Measurements from ENCODE around the gene NAA20. TPM values are rescaled to one million over a fixed set of nuclear protein-coding genes. Genes with fewer than 3 reads are reported as not detected.
A peak's percentile ranks its signal among the peaks of the same experiment; 100 is the strongest.

NAA20 gene
- total and polyA plus RNA-seq, 9 of the 15 experiments (the other 6 are each of a cell fraction or from before 2014, with no cell fraction given): 51.4 to 361 (median 84.6) TPM

DNA sequence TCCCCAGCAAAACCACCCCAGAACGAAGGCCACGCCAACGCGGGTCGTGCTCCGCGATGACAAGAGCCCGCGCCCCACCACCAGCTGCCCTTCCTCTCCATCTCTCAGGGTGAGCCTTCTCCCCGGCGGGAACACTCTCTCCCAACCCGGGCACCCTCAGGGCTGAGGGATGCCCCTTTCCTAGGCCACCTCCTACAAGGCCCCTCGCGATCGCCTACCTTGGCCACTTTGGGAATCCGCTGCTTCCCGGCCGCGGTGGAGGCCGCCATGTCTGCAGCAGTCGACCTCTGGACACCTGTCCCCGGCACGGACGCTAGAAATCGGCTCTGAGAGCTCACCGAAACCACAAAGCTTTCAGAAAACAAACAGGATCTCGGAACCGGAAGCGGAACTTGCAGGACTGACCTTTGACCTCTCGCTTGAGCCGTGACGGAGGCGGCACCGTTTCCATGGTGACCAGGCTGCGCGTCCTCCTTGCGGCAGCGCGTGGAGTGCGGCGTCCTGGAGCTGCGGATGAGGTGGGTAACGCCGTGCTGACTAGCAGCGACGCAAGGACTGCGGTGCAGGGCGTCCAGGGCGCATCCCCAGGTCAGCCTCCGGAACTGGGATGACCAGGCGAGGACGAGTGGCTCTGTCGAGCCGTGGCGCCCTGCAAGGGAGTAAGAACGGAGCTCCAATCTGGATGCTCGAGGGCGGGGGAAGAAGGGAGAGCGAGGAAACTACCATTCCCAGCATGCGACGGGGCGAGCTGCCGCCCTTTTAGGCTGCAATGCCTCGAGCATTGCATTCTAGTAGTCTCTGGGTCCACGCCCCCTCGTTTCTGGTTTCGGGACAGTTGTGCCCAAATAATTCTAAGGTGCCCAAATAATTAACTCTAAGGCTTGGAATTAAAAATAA is 35.2 kb downstream of the NAA20 start, which contains the start of the genes CFAP61 and CRNKL1 (continued):
- TF ChIP-seq, protein P1, sequence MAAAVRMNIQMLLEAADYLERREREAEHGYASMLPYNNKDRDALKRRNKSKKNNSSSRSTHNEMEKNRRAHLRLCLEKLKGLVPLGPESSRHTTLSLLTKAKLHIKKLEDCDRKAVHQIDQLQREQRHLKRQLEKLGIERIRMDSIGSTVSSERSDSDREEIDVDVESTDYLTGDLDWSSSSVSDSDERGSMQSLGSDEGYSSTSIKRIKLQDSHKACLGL (CRISPR knock-in tag; IDR thresholded peaks at IDR 0.05; ENCODE audit: borderline replicate concordance, poor library complexity, severe bottlenecking): peak; percentile 95
- TF ChIP-seq ELF2 (CRISPR knock-in tag; IDR thresholded peaks at IDR 0.05): peak; percentile 52; the same call in 1 of the 2 replicates
- TF ChIP-seq, protein P2, sequence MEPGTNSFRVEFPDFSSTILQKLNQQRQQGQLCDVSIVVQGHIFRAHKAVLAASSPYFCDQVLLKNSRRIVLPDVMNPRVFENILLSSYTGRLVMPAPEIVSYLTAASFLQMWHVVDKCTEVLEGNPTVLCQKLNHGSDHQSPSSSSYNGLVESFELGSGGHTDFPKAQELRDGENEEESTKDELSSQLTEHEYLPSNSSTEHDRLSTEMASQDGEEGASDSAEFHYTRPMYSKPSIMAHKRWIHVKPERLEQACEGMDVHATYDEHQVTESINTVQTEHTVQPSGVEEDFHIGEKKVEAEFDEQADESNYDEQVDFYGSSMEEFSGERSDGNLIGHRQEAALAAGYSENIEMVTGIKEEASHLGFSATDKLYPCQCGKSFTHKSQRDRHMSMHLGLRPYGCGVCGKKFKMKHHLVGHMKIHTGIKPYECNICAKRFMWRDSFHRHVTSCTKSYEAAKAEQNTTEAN (CRISPR knock-in tag; IDR thresholded peaks at IDR 0.05): no peak
- peak; percentile 78 for TF ChIP-seq RBFOX2 (IDR thresholded peaks at IDR 0.05; ENCODE audit: low read depth, low read length)
- TF ChIP-seq MYC (IDR thresholded peaks at IDR 0.05; ENCODE audit: low read depth, low read length): peak; percentile 55; the same call in 1 of the 2 replicates
- no peak for TF ChIP-seq MYC (CRISPR knock-in tag; IDR thresholded peaks at IDR 0.05; ENCODE audit: borderline replicate concordance, low read depth)
- TF ChIP-seq YY1 (IDR thresholded peaks at IDR 0.05; ENCODE audit: borderline replicate concordance in 1 of 3, control insufficient read depth in 1 of 3, extremely low read depth in 1 of 3, insufficient read depth in 3 of 3, insufficient read length in 1 of 3, insufficient replicate concordance in 2 of 3, low read depth in 1 of 3, low read length in 2 of 3): peak in 2 of 3 experiments; percentile 53 to 75
- TF ChIP-seq, protein P3, sequence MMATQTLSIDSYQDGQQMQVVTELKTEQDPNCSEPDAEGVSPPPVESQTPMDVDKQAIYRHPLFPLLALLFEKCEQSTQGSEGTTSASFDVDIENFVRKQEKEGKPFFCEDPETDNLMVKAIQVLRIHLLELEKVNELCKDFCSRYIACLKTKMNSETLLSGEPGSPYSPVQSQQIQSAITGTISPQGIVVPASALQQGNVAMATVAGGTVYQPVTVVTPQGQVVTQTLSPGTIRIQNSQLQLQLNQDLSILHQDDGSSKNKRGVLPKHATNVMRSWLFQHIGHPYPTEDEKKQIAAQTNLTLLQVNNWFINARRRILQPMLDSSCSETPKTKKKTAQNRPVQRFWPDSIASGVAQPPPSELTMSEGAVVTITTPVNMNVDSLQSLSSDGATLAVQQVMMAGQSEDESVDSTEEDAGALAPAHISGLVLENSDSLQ (IDR thresholded peaks at IDR 0.05): peak; percentile 57
- TF ChIP-seq E2F6 (IDR thresholded peaks at IDR 0.05; ENCODE audit: borderline replicate concordance in 1 of 2, extremely low read depth in 1 of 2, insufficient read depth in 1 of 2, insufficient read length in 1 of 2, low read depth in 1 of 2, low read length in 1 of 2, poor library complexity in 1 of 2, severe bottlenecking in 1 of 2): peak; percentile 84 to 92
- TF ChIP-seq GABPB1 (CRISPR knock-in tag; IDR thresholded peaks at IDR 0.05): peak; percentile 92
- peak; percentile 57; the same call in 1 of the 2 replicates for TF ChIP-seq BMI1 (IDR thresholded peaks at IDR 0.05; ENCODE audit: low read length)
- peak; percentile 68; the same call in 1 of the 2 replicates for TF ChIP-seq ZBTB2 (IDR thresholded peaks at IDR 0.05)
- peak; percentile 75 for TF ChIP-seq POLR2A (conservative IDR thresholded peaks at IDR 0.05)
- peak; percentile 62; the same call in 1 of the 2 replicates for TF ChIP-seq TFAP4 (CRISPR knock-in tag; IDR thresholded peaks at IDR 0.05; ENCODE audit: borderline replicate concordance)
- TF ChIP-seq PHF8 (IDR thresholded peaks at IDR 0.05; ENCODE audit: borderline replicate concordance, low read length): peak; percentile 77; the same call in 1 of the 2 replicates
- TF ChIP-seq MNT (conservative IDR thresholded peaks at IDR 0.05): peak; percentile 99 to 100

All from K562 (cell line).